ENCODE results near the gene SESN2.

The SESN2 gene

GRCh38 chr1:28235755-28236655, 23.3 kb upstream of the SESN2 start, which contains the start of gene ATP5IF1:
Gene ATP5IF1 (plus strand): TSS chr1:28236124. CDS start chr1:28236184, 60 bp downstream.
- DNase-seq (ENCODE audit: insufficient read length, low spot score) (peak; percentile 95), FAIRE-seq (no peak)
- TF ChIP-seq, protein P1, sequence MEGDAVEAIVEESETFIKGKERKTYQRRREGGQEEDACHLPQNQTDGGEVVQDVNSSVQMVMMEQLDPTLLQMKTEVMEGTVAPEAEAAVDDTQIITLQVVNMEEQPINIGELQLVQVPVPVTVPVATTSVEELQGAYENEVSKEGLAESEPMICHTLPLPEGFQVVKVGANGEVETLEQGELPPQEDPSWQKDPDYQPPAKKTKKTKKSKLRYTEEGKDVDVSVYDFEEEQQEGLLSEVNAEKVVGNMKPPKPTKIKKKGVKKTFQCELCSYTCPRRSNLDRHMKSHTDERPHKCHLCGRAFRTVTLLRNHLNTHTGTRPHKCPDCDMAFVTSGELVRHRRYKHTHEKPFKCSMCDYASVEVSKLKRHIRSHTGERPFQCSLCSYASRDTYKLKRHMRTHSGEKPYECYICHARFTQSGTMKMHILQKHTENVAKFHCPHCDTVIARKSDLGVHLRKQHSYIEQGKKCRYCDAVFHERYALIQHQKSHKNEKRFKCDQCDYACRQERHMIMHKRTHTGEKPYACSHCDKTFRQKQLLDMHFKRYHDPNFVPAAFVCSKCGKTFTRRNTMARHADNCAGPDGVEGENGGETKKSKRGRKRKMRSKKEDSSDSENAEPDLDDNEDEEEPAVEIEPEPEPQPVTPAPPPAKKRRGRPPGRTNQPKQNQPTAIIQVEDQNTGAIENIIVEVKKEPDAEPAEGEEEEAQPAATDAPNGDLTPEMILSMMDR (IDR thresholded peaks at IDR 0.05; ENCODE audit: insufficient read depth, missing control alignments) = no peak

DNA sequence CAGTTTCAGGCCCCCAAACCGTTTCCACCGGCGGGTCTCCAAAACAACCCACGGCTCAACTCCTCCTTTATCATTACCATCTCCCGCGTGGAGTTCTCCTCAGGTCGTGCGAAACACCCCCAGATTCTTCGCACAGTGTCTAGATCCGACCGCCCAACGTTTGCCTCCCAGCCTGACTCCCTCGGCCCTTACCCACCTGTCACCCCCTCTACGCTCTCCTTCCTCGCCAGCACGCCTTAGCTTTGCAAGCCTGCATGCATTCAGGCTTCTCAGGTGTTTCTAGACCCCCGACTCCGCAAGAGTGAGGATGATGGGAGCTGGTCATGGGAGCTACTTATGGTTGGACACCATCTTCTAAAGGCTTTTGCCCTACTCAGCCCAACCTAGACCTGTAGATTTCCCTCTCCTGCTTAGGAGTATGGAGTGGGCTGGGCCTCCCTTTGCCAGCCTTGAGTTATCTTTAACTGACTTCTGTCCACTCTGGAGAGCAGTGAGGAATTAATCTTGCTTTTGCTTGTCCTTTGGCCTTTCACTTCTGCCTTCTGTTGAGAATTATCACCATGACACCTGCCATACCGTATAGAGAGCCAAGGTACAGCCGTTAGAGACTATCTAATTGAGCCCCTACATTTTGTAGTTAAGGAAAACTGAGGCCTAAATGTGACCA, 22.5 kb upstream of the SESN2 start:
- FAIRE-seq (no peak), DNase-seq (ENCODE audit: insufficient read length, low spot score) (no peak)
- TF ChIP-seq, protein P1 (IDR thresholded peaks at IDR 0.05; ENCODE audit: insufficient read depth, missing control alignments) = no peak

DNA sequence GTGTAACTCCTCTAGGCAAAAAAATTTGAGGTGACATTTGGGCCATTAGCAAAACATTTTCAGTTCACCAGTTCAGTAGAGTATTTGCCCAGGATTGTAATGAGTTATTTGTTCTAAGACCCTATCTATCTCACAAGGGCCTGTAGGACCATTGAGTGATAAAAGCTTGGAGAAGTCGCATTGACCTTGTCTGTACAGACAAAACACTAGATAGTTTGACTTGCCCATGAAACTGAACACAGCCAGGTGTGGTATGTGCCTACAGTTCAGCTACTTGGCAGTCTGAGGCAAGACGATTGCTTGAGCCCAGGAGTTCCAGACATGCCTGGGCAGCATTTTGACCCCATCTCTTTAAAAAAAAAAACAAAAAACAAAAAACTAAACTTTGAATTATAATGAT, 20.3 kb upstream of the SESN2 start:
- no peak for FAIRE-seq
- TF ChIP-seq, protein P1 (IDR thresholded peaks at IDR 0.05; ENCODE audit: insufficient read depth, missing control alignments) = no peak
- DNase-seq (ENCODE audit: insufficient read length, low spot score) = no peak

GRCh38 chr1:28240024-28240423, 19.3 kb upstream of the SESN2 start:
- TF ChIP-seq, protein P1 (IDR thresholded peaks at IDR 0.05; ENCODE audit: insufficient read depth, missing control alignments) = no peak
- no peak for FAIRE-seq
- no peak for DNase-seq (ENCODE audit: insufficient read length, low spot score)

GRCh38 chr1:28241638-28242241, 17.6 kb upstream of the SESN2 start:
- FAIRE-seq (no peak), DNase-seq (ENCODE audit: insufficient read length, low spot score) (no peak)
- TF ChIP-seq, protein P1 (IDR thresholded peaks at IDR 0.05; ENCODE audit: insufficient read depth, missing control alignments) = no peak

DNA sequence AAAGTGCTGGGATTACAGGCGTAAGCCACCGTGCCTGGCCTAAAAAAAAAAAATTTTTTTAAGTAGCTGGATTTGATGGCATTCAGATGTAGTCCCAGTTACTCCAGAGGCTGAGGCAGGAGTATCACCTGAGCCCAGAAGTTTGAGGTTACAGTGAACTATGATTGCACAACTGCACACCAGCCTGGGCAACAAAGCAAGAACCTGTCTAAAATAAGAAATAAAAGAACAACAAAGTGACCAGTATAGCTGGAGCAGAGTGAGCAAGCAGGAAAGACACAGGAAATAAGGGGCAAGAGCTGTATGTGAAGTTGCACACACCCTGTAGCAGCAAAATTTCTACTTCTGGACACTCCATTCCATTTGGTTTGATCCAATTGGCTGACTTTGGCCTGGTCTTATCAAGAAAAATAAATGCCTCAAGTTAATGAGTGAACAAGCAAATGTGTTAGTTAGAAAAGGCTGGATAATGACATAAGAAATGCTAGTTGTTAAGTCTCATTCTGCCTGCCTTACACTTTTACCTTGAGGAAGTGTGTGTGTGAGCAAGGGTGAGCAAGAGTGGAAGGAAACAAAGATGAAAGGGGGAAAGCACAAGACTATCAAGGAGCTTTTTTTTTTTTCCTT, 15.5 kb upstream of the SESN2 start:
- TF ChIP-seq, protein P1 (IDR thresholded peaks at IDR 0.05; ENCODE audit: insufficient read depth, missing control alignments) = no peak
- no peak for FAIRE-seq
- DNase-seq (ENCODE audit: insufficient read length, low spot score) = no peak
